WI38 (cell line): Measurements from ENCODE around the gene METTL25B.
"Not testable (repeated sequence)": the region's sequence is repeated elsewhere in the genome, so short reads cannot be mapped to it uniquely, and the experiment has no call there.

Source experiments
- H3K4me3 ChIP-seq: 2 replicates; pipeline ENCODE4 v1.5.1; 2011; ENCODE audit warnings: low read depth, mild to moderate bottlenecking, control low read depth, low read length
- TF ChIP-seq, protein P1 (sequence below): IDR thresholded peaks from 2 replicates; pipeline ENCODE4 v1.5.1; 2012; ENCODE audit warnings: low read depth, mild to moderate bottlenecking, control low read depth, low read length

METTL25B gene

DNA sequence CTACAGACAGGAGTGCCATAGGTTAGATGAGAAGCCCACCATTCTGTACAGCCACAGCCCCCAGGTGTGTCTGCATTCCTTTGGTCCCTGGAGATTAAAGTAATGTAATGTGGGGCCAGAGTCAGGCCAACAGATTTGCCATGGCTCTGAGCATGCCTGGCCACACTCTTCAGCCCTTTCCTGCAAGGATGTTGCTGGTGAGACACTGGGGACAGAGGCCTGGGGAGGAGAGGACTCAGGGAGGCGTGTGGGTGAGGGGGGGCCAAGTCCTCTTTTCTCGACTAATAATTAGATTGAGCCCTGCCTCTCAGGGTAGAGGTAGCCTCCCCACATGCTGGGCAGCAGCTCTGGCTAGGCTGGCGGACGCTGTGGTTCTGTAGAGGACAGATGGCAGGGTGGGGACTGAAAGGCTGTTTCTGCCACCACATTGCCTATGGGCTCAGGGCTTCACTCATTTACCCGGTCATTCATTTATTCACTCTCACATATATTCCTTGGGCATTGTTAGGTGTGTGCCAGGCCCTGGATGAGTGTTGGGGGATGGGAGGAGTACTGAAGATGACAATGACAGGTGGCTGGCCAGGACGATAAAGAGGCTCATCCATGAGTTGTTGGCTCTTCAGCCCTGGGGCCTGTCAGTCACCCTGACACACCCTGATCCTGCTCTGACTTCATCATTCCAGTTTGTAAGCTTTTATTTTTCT, 32.0 kb downstream of the METTL25B start:
- TF ChIP-seq, protein P1, sequence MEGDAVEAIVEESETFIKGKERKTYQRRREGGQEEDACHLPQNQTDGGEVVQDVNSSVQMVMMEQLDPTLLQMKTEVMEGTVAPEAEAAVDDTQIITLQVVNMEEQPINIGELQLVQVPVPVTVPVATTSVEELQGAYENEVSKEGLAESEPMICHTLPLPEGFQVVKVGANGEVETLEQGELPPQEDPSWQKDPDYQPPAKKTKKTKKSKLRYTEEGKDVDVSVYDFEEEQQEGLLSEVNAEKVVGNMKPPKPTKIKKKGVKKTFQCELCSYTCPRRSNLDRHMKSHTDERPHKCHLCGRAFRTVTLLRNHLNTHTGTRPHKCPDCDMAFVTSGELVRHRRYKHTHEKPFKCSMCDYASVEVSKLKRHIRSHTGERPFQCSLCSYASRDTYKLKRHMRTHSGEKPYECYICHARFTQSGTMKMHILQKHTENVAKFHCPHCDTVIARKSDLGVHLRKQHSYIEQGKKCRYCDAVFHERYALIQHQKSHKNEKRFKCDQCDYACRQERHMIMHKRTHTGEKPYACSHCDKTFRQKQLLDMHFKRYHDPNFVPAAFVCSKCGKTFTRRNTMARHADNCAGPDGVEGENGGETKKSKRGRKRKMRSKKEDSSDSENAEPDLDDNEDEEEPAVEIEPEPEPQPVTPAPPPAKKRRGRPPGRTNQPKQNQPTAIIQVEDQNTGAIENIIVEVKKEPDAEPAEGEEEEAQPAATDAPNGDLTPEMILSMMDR = no peak
- no peak overlapping the region for H3K4me3 ChIP-seq

- no peak overlapping the region for H3K4me3 ChIP-seq
- TF ChIP-seq, protein P1 = no peak
Measured at GRCh38 chr1:156760796-156761104, 32.5 kb downstream of the METTL25B start.

- H3K4me3 ChIP-seq = not testable (repeated sequence)
Measured at GRCh38 chr1:156765136-156765535, 36.9 kb downstream of the METTL25B start.

DNA sequence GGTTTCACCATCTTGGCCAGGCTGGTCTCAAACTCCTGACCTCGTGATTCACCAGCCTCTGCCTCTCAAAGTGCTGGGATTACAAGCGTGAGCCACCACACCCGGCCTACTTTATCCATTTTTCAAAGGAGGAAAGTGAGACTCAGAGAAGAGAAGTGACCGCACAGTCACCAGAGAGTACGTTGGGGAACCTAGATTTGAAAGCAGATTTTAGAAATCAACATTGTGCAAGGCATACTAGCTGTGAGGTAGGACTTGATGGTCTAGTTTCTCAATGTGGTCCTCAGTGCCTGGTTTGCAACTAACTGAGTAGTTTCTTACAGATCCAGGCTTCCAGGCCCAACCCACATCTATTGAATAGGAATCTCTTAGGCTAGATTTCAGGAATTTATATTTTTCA, 37.4 kb downstream of the METTL25B start:
- TF ChIP-seq, protein P1 = no peak
- no peak overlapping the region; the same call in 1 of the 2 replicates for H3K4me3 ChIP-seq

GRCh38 chr1:156766298-156767100, 38.2 kb downstream of the METTL25B start:
- TF ChIP-seq, protein P1 = no peak
- peak overlapping the region; percentile 97 for H3K4me3 ChIP-seq

DNA sequence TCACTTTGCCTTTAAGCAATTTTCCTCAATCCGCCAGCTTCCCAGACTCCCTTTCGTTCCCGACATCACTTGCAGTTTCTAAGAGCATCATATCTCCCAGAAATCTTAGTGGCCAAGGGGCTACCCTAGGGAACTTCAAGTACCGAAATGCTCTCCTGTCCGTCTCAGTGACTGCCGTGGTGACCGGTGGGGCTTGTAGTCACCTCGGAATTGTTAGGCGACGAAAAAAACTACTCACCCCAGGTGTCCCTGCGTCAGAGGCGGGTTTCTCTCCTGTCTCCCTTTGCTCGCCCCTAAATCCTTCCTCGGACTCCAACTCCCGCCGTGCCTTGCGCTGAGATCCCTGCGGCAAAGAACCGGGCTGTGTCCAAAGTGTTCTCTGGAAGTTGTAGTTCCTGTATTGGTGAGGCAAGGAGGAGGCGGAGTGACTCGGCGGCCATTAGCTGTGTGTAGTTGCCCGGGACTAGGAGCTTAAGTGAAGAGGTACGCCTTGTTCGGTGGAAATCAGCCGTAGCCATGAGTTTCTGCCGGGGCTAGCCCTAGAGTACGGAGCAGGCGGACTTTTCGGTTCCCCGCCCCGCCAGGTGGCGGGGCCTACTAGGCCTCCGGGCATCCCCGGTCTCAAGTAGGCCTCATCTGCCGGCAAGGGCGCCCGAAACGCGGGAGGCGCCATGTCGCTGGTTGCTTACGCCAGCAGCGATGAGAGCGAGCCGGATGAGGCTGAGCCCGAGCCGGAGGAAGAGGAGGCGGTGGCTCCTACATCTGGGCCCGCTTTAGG, 39.0 kb downstream of the METTL25B start, which contains the start of gene PRCC:
Gene PRCC (plus strand): TSS at position 435 of the 778 bp plus-strand sequence. CDS start 237 bp downstream, at position 672.
- TF ChIP-seq, protein P1 = no peak
- peak within 1 kb of the TSS; percentile 97 for H3K4me3 ChIP-seq

- peak overlapping the region; percentile 97 for H3K4me3 ChIP-seq
- TF ChIP-seq, protein P1 = no peak
Measured at GRCh38 chr1:156767879-156768604, 39.8 kb downstream of the METTL25B start.
